ENCODE measurements around the gene EIF2A. TPM values are rescaled to one million over a fixed set of nuclear protein-coding genes. Genes with fewer than 3 reads are reported as not detected.
"Not testable (repeated sequence)": the region's sequence is repeated elsewhere in the genome, so short reads cannot be mapped to it uniquely, and the experiment has no call there.

EIF2A gene
- total and polyA plus RNA-seq, 4 donors, result 59.5 to 127 (median 69.6) TPM

DNA sequence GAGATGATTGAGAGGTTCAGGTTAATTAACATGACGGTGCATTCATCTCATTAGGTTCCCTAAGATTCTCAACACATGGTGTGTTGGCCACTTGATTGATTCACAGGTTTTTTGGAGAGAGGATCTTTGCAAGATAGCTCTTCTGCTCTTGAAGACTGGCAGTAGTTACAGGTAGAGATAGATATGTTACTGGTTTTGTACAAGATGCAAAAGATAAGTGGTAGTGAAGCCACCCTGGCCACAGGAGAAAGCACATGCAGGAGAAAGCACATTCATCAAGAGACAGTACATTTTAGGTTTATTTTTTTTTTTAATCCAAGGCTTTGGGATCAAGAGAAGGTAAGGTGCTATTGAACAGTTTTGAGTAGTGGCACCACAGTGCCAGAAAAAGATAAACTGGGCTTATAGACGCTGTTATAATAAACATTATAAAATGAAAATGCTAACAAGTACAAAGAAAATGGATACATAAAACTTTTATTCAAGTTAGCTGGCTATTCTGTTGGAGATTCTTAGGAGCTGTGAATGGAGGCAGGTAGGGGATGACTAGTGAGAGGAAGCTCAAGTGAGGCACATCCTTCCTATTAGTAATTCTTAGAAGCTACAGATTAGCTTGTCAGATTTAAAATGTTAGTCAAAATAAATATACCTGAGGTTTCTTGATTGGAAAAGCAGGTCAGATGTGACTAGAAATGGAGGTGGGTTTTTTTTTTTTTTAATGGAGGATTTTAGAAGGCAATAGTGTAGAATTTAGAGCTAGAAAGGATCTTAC lies 67.3 kb downstream of the EIF2A start:
- 93 to 95% methylated on average over 2 of the region's 2 CpGs for WGBS, 2 donors
- DNase-seq (no peak), ATAC-seq (ENCODE audit: insufficient read depth, low FRiP score) (no peak)
- Histone ChIP-seq H3K27ac (ENCODE audit: low read depth in 1 of 2, low read length in 1 of 2) (no peak overlapping the region), H3K4me1 (ENCODE audit: control insufficient read depth in 5 of 5, insufficient read depth in 5 of 5, low read length in 5 of 5) (peaks cover 0 to 10% (median 0%) of the 10 kb centered on the region in 5 donors), H3K9me3 (ENCODE audit: control insufficient read depth in 4 of 4, insufficient read depth in 3 of 4, low read length in 3 of 4) (no peaks in the 10 kb centered on the region), H3K36me3 (ENCODE audit: control insufficient read depth in 4 of 4, insufficient read depth in 4 of 4, low read length in 4 of 4) (peaks cover 0 to 6% (median 3%) of the 10 kb centered on the region in 4 donors), H3K4me3 (no peak overlapping the region), H3K9ac (ENCODE audit: insufficient read depth in 1 of 2, low read length in 2 of 2) (no peak overlapping the region), H3K27me3 (ENCODE audit: control insufficient read depth in 3 of 3, insufficient read depth in 3 of 3, low read length in 2 of 3) (no peaks in the 10 kb centered on the region)
- TF ChIP-seq CTCF (IDR thresholded peaks at IDR 0.05; ENCODE audit: control extremely low read depth, extremely low read depth), result no peak

GRCh38 chr3:150620002-150620689 lies 73.6 kb downstream of the EIF2A start:
- H3K9me3 ChIP-seq (ENCODE audit: control insufficient read depth in 4 of 4, insufficient read depth in 3 of 4, low read length in 3 of 4), result no peaks in the 10 kb centered on the region
- no peak overlapping the region for H3K9ac ChIP-seq (ENCODE audit: insufficient read depth in 1 of 2, low read length in 2 of 2)
- H3K27ac ChIP-seq (ENCODE audit: low read depth in 1 of 2, low read length in 1 of 2), result no peak overlapping the region
- ATAC-seq (ENCODE audit: insufficient read depth, low FRiP score) (no peak), DNase-seq (no peak)
- H3K4me3 ChIP-seq, result no peak overlapping the region
- no peaks in the 10 kb centered on the region for H3K27me3 ChIP-seq (ENCODE audit: control insufficient read depth in 3 of 3, insufficient read depth in 3 of 3, low read length in 2 of 3)
- peaks cover 0 to 8% (median 0%) of the 10 kb centered on the region in 4 donors for H3K36me3 ChIP-seq (ENCODE audit: control insufficient read depth in 4 of 4, insufficient read depth in 4 of 4, low read length in 4 of 4)
- TF ChIP-seq CTCF (IDR thresholded peaks at IDR 0.05; ENCODE audit: control extremely low read depth, extremely low read depth), result no peak
- 91 to 93% methylated on average over 7 of the region's 7 CpGs for WGBS, 2 donors
- H3K4me1 ChIP-seq (ENCODE audit: control insufficient read depth in 5 of 5, insufficient read depth in 5 of 5, low read length in 5 of 5), result peaks cover 0 to 3% (median 0%) of the 10 kb centered on the region in 5 donors

GRCh38 chr3:150622955-150623354 lies 76.4 kb downstream of the EIF2A start:
- H3K27me3 ChIP-seq (ENCODE audit: control insufficient read depth in 3 of 3, insufficient read depth in 3 of 3, low read length in 2 of 3); H3K4me1 ChIP-seq (ENCODE audit: control insufficient read depth in 5 of 5, insufficient read depth in 5 of 5, low read length in 5 of 5); H3K4me3 ChIP-seq; H3K9ac ChIP-seq (ENCODE audit: insufficient read depth in 1 of 2, low read length in 2 of 2); H3K9me3 ChIP-seq (ENCODE audit: control insufficient read depth in 4 of 4, insufficient read depth in 3 of 4, low read length in 3 of 4); H3K27ac ChIP-seq (ENCODE audit: low read depth in 1 of 2, low read length in 1 of 2); ATAC-seq (ENCODE audit: insufficient read depth, low FRiP score); DNase-seq: not testable (repeated sequence)
- peaks cover 3 to 15% (median 7%) of the 10 kb centered on the region in 4 donors for H3K36me3 ChIP-seq (ENCODE audit: control insufficient read depth in 4 of 4, insufficient read depth in 4 of 4, low read length in 4 of 4)

GRCh38 chr3:150623945-150624344 lies 77.4 kb downstream of the EIF2A start:
- no peak for ATAC-seq (ENCODE audit: insufficient read depth, low FRiP score)
- peaks cover 3 to 9% (median 7%) of the 10 kb centered on the region in 4 donors for H3K36me3 ChIP-seq (ENCODE audit: control insufficient read depth in 4 of 4, insufficient read depth in 4 of 4, low read length in 4 of 4)
- 94 to 100% methylated on average over 1 of the region's 1 CpG for WGBS, 2 donors

More at GRCh38 chr3:150623945-150624344, 77.4 kb downstream of the EIF2A start:
- DNase-seq, result no peak
- H3K27me3 ChIP-seq (ENCODE audit: control insufficient read depth in 3 of 3, insufficient read depth in 3 of 3, low read length in 2 of 3), result no peaks in the 10 kb centered on the region
- peaks cover 0 to 3% (median 0%) of the 10 kb centered on the region in 5 donors for H3K4me1 ChIP-seq (ENCODE audit: control insufficient read depth in 5 of 5, insufficient read depth in 5 of 5, low read length in 5 of 5)
- no peak overlapping the region for H3K9ac ChIP-seq (ENCODE audit: insufficient read depth in 1 of 2, low read length in 2 of 2)
- H3K4me3 ChIP-seq, result no peak overlapping the region
- H3K27ac ChIP-seq (ENCODE audit: low read depth in 1 of 2, low read length in 1 of 2), result no peak overlapping the region
- TF ChIP-seq CTCF (IDR thresholded peaks at IDR 0.05; ENCODE audit: control extremely low read depth, extremely low read depth), result no peak
- H3K9me3 ChIP-seq (ENCODE audit: control insufficient read depth in 4 of 4, insufficient read depth in 3 of 4, low read length in 3 of 4), result no peaks in the 10 kb centered on the region
